ENCODE results near the gene CSMD2.

The CSMD2 gene

DNA sequence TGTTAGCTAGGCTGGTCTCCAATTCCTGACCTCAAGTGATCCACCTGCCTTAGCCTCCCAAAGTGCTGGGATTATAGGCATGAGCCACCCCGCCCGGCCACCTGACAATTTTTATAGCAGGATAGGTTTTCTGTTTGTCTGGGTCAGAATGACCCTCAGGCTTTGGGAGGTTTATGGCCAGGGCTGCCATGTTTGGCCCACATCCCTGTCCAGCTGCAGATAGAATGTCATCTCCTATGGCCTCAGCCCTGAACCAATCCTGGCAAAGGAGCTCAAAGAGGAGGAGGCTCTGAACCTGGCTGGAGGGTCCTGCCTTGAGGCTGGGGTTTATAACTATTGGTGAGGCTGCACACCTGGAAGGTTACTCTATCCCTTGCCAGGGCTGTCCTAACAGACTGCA lies 218.2 kb downstream of the CSMD2 start:
- DNase-seq, result no peak

DNA sequence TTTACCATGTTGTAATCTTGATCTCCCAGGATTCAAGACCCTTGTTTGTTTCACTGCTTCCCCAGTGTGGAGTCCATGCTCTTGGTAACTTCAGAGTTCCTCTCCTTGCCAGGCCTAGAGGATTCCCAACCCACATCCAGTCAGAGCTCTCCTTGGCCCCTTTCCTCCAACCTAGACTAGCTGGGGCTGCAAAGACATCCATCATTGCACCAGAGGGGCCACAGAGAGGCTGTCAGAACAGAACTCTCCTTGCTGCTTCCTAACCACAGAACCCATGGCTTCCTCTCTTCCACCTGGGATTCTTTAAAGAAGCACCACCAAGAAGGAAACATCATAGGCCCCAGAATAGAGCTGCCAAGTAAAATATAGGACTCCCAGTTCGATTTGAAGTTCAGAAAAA lies 220.2 kb downstream of the CSMD2 start:
- no peak for DNase-seq

DNA sequence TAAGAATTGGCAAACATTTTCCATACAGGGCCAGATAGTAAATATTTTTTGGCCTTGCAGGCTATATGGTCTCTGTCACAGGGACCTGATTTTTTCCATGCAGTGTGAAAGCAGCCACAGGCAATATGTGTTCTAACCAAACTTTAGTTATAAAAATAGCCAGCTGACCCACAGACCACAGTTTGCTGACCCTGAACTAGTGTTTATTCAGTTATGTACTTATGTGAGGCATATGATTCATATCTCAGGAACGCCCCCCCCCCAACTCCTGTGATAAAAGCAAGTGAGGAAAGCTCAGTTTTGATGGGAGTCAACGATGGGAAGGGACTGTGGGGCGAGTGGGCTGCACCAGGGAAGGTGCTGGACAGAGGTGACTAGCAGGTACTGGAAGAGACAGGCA lies 221.1 kb downstream of the CSMD2 start:
- no peak for DNase-seq

DNA sequence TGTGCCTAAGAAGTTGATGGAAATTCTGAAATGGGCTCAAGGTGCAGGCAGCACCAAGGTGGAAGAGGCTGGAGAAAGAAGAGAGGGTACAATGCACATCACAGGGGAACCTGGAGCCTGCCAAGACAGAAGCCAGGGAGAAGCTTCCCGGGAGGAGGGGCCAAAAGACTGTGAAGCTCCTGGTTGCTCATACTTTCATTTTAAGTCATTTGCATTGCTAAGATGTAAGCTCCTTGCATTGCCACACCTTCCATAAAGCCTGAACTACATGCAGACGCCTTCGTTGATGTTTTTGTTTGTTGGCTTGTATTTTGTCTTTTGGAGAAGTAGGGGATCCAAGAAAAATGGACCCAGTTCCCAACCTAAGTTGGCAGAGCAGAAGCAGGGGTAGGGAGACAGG lies 232.2 kb downstream of the CSMD2 start:
- DNase-seq, result no peak

DNA sequence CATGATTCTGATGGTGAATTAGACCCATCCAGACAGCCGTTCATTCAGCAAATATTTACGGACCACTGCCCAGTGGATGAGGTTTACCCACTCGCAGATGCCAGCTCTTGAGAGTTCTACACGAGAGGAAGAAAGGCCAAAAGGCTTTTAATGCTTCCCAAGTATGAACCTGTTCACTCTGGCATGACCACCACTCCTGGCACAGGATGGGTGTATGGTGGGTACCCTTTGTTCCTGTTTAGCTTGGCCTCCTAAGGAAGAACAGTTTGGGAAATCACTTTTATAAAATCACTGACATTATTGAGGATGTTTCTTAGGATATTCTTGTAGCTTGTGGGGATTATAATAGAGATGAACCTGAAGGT lies 233.9 kb downstream of the CSMD2 start:
- DNase-seq, result no peak

DNA sequence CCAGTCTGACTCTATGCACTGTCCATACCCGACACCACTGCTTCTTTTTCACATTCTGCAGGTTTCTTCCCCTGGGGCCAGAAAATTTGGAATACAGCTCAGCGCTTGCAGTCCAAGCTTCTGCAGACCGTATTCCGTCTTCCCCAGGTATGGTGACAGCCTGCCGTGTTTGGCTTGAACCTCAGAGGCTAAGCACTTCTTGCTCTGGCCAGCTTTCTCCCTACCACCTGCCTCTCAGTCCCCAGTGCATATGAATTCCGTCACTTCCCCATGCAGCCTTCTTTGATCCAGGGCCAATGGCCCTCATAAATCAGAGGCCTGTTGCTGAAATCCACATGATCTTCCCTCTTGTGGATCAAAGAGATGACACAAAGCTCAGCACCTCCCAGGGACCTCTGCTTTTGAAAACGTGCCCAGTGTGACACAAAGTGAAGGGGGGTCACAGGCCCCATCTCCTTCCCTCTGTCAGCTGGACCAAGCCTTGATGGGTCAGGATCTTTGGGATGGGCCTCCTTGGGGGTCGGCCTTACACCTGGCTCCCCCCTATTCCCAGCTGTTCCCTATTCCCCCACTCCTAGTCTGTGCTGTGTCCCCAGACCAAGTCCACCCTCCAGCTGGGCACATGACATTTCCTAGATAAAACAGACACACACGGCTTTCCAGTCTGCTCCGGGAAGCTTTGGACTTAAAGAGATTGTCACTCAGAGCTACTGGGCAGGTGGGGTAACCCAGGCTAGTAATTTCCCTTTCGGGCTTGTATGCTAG lies 234.5 kb downstream of the CSMD2 start:
- DNase-seq, result no peak

DNA sequence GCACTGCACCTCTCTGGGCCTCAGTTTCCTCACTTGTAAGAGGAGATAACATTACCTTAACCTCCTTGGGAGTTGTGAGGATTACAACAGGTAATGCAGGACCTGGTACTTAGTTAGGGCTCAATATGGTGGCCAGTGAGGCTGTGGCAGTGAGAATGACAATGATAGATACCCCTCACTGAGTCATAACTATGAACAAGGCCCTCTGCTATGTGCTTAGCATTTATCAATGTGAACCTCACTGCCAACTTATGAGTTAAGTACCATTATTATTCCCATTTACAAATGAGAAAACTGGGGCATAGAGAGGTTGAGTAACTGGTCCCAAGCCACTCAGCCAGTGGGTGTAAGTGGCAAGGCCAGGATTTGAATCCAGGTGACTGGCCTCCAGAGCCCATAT lies 236.8 kb downstream of the CSMD2 start:
- no peak for DNase-seq

DNA sequence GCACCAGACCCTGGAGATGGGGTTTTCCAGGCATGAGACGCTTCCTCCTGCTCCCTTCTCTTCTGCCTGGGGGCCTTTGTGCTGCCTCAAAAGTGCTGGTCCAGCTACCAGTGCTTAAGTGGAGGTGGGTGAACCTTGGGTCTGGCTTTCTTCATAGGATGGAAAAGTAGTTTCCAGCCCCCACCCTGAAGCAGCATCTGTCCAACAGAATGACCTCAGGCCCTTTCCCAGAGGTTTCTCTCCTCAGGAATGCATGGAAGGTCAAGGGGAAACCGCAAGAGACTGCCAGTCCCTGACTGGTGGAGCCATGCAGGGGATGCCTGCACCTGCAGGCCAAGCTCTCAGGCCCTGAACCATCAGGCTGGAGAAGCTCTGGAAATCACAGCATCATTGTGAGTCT lies 237.3 kb downstream of the CSMD2 start:
- DNase-seq, result no peak

DNA sequence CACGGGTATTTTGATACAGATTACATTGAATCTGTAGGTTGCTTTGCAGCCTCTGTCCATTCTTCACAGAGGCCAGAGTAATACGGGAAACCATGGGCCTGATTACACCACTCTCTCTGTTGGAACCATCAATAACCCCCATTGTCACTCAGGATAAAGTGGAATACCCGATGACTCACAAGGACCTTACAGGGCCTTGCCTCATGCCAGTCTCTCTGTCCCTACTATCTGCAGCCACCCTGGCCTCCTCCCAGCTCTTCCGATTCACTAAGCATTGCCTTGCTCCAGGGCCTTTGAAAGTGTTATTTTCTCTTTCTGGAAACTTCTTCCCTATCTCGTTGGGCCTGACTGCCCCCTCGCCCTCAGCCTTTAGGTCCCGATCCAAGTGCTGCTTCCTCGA lies 239.4 kb downstream of the CSMD2 start:
- DNase-seq, result no peak

DNA sequence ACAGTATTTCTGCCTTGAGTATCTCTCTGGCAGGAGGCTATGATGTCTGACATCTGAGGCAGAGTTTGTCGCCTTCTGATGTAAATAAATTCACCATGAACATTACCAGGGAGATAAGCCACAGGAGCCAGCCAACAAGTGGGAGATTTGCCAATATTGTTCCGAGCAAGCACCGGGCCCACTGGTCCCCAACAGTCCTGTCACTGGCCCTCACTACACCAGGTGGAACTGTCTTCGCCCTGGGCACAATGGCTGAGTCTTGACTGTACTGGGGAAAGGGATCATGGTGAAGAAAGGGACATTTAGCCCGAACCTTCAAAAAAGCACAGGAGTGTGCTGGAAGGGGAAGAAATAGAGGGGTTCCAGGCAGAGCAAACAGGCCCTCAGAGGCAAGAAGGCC lies 243.7 kb downstream of the CSMD2 start:
- no peak for DNase-seq

DNA sequence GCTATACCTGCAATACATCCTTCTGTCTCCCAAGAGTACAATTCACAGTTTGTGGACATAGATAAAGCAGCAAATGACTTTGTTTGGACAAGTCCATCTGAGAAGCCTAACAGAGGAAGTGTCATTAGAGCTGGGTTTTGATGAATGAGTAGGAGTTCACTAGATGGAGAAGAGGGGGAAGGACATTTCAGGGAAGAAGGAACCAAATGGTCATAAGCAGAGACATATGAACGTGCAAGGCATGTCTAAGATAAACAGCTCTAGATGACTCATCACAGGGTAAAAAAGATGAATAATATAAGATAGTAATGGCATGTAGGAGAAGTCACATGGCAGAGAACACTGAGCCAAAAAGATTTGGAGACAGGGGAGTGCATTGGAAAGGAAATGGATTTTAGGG lies 246.7 kb downstream of the CSMD2 start:
- no peak for DNase-seq

DNA sequence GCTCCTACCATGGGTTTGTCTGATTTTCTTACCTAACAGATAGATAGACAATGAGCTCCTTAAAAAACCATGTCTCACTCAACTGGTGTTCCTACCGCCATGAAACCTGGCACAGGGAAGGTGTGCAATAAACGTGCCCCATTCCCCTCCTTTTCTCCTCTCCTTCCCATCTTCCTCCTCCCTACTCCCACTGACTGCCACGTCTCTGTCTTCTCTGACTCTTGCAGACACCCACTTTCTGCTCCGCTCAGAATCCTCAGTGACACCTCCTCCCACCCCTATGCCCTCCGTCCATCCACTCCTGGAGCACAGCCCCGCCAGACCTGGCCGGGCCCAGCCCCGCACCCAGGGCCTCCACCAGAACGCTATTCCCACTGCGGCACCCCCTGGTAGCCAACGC lies 248.2 kb downstream of the CSMD2 start:
- DNase-seq, result no peak

DNA sequence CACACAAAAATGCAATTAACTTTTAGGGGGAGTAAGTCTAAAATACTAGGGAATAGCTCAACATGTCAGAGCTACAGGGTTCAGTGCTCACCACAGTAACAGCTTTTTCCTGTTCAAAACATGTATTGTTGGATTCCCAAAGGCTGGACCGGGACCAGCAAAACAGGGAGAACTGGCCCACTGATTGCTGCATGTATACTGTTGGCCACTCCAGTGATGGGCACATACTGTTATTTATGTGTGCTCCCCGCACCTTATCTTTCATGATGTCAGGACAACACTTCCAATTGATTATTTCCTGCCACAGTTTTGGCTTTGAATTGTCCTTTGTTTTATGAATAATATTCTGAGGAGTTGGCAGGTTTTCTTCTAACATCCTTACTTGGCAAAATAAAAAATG lies 250.5 kb downstream of the CSMD2 start:
- DNase-seq, result no peak

DNA sequence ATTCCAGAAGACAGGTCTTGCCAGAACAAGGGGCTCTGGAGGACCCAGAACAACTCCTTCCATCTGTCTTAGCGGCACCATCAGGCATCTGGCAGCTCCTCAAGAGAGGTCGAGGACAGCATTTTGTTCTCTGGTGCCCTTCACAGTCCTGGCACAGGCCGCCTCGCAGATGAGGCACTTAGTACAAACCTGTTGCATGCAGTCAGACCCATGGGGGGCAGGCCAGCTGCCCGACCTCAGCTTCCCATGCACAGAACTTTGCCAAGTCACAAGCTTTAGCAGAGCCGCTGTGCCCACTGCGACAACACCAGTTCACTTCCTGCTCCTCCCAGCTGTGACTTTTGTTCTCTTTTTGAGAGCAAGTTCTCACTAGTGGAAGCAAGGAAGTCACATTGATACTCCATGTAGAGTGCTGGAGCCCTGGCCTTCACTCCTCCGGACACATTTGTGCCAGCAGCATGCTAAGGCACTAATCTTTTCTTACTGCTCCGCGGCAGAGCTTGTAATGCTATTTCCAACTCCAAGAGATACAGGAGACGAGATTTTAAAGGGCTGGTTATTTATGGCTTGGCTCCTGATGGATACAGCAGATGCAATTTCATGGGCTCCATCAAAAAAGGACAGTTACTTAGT lies 256.6 kb downstream of the CSMD2 start:
- DNase-seq, result no peak

DNA sequence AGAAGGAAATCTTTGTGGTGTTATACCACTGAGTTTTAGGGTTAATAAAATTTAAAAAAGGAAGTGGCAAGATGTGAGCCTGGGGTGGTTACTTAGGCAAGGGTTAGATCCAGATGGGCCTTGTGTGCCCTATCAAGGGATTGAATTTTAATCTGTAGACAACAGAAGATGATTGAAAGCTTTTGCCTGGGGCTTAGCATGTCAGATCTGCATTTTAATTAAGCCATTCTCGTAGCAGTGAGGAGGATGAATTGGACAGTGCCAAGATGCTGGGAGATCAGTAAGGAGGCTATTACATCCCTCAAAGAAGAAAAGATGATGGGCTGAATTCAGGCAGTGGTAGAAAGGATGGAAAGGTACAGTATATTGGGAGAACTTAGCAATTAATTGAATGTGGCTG lies 258.9 kb downstream of the CSMD2 start:
- no peak for DNase-seq

DNA sequence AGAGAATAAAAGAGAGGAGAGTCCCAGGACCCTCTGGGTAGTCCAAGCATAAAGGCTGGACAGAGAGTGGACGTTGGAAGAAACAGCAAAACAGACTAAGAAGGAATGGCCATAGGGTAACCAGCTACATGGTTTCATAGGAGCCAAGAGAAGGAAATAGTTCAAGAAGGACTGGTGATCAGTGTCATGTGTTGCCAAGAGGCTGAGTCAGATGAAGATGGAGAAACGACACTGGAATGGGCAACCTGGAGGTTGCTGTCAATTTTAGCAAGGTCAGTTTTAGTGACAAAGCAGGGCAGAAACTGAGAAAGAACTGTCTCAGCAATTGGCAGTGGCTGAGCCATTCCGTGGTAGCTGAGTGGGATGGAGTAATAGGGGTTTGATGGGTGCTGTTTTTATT lies 259.8 kb downstream of the CSMD2 start:
- no peak for DNase-seq

DNA sequence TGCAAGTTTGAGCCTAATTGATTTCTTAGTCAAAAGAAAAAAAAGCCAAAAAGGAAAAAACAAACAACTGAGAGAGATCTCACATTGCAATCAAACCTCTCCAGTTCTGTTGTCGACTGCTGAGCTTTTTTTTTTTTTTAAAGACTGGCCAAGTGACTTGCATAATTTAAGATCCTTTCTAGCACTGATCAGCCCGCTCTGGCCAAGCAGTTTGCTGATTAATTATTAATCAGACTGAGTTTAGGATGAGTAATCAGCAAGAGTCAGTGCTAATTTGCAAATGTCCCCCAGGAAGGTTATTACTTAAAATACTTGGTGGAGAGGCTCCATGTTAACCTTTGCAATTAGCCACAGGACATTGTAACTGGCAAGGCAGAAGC lies 261.8 kb downstream of the CSMD2 start:
- no peak for DNase-seq

DNA sequence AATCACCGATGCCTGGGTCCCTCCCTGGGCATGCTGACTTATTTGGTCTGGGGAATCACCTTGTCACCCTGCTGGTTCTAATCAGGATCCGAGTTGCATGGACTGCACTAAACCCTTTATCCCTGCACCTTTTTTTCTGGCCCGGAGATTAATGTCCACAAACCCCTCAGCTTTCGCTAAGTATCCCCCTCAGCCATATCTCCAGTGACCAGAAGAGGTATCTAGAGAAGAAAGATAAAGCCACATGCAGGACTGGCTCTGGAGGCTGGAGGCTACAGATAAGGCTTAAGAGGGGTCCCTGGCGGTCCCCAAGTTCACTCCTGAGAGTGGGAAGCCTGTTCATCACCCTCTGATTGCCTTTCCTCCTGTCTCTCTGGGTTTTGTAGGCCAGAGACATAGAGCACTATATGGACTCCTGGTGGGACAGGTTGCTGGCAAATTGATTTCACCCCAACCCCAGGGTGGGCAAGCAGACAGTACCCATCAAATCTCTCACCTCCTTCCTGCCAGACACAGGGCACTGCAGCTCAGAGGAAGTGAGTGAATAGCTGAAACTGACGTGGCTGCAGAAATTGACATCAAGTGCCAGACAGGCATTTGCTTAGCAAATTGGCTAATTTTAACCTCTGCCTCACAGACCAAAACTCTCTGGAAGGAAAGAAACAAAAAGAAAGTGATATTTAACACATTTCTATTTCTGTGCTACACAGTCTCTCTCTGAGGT lies 262.4 kb downstream of the CSMD2 start:
- no peak for DNase-seq

DNA sequence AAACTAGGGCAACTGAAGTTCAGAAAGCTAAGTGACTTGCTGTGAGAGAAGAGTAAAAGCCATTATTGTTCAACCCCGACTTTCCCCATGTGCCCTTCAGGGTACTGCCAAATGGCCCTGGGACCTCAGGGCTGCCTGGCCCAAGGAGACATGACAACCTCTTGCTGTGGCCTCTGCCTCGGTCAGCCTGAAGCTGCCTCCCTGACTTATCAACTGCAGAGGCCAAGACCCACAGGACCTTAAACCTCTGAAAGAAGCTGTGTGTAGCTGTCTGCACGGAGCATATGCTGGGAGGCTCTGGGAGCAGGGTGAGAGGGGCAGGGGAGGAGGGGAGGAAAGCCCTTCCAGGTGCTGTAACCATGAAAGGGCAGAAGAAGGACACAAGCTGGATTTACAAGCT lies 265.3 kb downstream of the CSMD2 start:
- no peak for DNase-seq

DNA sequence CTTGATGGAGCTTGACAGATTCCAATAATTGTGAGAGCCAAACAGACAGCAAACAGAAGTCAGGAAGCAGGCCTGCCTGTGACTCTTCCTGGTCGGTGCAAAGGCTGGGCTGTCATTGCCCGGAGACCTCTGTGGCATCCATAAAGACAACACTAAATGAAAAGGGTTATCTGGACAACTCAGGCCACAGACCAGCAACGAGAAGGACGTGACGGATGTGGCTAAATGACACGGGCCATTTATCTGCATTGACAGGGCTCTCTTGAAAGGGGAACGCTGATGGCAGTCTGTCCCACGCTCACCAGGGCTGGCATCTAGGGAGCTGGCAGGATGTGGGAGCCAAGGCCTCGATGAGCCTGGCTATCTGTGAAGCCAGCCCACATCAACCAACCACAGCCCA lies 266.1 kb downstream of the CSMD2 start:
- no peak for DNase-seq

DNA sequence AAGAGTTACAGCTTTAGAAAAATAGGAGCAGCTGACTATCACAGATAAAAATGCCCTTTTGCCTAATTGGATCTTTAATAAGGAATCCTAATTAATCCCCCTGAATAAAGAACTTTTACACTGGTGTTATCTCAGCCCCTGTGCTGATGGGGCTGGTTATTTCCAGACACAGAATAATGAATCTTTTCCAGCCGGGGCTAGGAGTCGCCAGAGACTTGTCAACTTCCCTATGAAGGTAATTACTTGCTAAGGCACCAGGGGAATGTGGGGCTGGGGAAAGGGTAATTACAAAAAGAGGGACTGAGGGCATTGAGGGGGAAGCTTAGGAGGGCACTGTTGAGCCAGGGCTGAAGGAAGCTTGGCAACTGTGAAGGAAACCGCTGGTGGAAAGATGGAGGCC lies 266.6 kb downstream of the CSMD2 start:
- no peak for DNase-seq

DNA sequence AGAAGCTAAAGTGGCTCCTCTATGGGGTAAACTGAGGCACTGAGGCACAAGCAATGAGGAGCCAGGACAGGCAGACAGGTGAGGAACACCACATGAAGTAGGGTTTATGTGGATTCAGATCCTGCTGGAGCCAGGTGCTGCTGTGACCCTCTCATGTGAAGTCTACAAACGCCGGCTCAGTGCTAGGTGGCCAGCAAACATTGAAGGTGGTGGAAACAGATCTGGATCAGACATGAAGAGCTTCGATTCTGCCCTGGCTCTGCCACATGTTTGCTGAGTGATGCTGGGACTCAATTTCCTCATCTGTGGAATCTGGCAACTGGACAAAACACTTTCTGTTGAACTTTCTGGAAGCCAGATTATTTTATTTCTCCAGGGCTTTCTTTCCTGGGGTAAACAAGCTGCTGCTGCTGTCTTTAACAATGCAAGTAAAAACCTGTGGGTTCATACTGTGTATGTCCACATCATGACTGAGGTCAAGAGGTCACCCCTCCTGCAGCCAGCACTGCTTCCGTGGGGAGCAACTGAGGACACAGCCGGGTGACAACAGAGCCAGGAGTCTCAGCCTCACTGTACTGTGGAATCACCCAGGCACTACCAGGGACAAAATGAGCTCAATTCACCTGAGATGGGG lies 267.8 kb downstream of the CSMD2 start:
- no peak for DNase-seq

DNA sequence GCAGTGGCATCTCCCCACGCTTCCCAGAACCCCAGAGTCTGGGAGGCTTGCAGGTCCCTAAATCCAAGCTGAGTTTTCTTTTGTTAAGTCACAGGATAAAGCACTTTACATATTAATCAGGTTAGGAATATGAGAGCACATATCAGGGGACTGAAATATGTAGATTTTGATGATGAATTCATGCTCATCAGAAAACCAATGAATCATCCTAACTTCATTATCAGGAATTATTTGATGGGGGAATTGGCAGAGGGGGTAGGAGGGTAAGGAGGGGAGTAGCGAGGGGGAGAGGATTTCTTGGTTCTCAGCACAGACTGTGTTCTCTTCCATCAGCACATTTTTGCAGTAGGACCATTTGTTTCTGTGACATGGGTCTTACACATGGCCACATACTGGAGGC lies 269.1 kb downstream of the CSMD2 start:
- no peak for DNase-seq

DNA sequence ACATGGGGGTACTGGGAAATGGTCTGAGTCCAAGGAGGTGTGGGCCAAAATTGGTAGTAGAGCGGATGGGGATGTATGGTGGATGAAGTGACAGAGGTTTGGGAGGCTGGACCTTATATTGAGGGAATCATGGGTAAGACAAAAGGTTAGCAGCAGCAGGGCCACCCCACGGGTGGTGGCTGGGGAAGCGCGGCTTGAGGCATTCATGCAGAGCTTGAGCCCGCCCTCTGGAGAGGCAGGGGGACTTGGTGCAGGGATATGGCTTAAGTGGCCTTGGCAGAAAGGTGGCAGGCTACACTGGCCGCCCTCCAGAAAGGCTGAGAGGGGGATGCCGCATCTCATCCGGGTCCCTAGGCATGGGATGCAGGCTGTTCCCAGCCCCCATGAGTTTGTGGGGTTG lies 269.6 kb downstream of the CSMD2 start:
- DNase-seq, result no peak
